ENCODE data around the gene ITGA11.

ITGA11 gene

GRCh38 chr15:68445351-68445750 lies 13.4 kb upstream of the ITGA11 start:
- ATAC-seq (no peak), DNase-seq (no peak)

GRCh38 chr15:68444336-68444735 lies 12.4 kb upstream of the ITGA11 start:
- DNase-seq, result no peak

GRCh38 chr15:68442903-68443302 lies 10.9 kb upstream of the ITGA11 start:
- no peak for DNase-seq
- no peak for ATAC-seq

More at GRCh38 chr15:68444336-68444735, 12.4 kb upstream of the ITGA11 start:
- ATAC-seq, result no peak

GRCh38 chr15:68442041-68442440 lies 10.1 kb upstream of the ITGA11 start:
- ATAC-seq (no peak), DNase-seq (no peak)

GRCh38 chr15:68441045-68441743 lies 9.2 kb upstream of the ITGA11 start:
- no peak for ATAC-seq
- no peak for DNase-seq

- no peak for ATAC-seq
- no peak for DNase-seq
Measured at GRCh38 chr15:68440136-68440535, 8.2 kb upstream of the ITGA11 start.

- ATAC-seq (no peak), DNase-seq (no peak)
Measured at GRCh38 chr15:68439506-68439905, 7.5 kb upstream of the ITGA11 start.

GRCh38 chr15:68436680-68437079 lies 4.7 kb upstream of the ITGA11 start:
- no peak for ATAC-seq
- DNase-seq, result no peak

GRCh38 chr15:68435966-68436365 lies 4.0 kb upstream of the ITGA11 start:
- DNase-seq (no peak), ATAC-seq (no peak)

GRCh38 chr15:68434021-68434420 lies 2.1 kb upstream of the ITGA11 start:
- no peak for ATAC-seq
- DNase-seq, result no peak

GRCh38 chr15:68433551-68433950 lies 1.6 kb upstream of the ITGA11 start:
- ATAC-seq, result no peak
- no peak for DNase-seq

GRCh38 chr15:68432441-68433064 lies 590 bp upstream of the ITGA11 start:
- ATAC-seq, result no peak
- DNase-seq, result no peak

- DNase-seq, result no peak
- ATAC-seq, result no peak
Measured at GRCh38 chr15:68431037-68431791, 749 bp downstream of the ITGA11 start.

GRCh38 chr15:68430471-68431036 lies 1.4 kb downstream of the ITGA11 start:
- DNase-seq, result no peak
- ATAC-seq, result no peak

GRCh38 chr15:68429691-68430470 lies 2.1 kb downstream of the ITGA11 start:
- ATAC-seq (no peak), DNase-seq (no peak)

GRCh38 chr15:68428431-68428940 lies 3.5 kb downstream of the ITGA11 start:
- no peak for DNase-seq
- ATAC-seq, result no peak

- no peak for DNase-seq
- no peak for ATAC-seq
Measured at GRCh38 chr15:68427963-68428362, 4.0 kb downstream of the ITGA11 start.

GRCh38 chr15:68427366-68427765 lies 4.6 kb downstream of the ITGA11 start:
- ATAC-seq, result no peak
- DNase-seq, result no peak

GRCh38 chr15:68426116-68426515 lies 5.8 kb downstream of the ITGA11 start:
- ATAC-seq, result no peak
- DNase-seq, result no peak

- no peak for ATAC-seq
- DNase-seq, result no peak
Measured at GRCh38 chr15:68425428-68426060, 6.4 kb downstream of the ITGA11 start.

GRCh38 chr15:68424754-68425390 lies 7.1 kb downstream of the ITGA11 start:
- no peak for DNase-seq
- ATAC-seq, result no peak

Data from stimulated activated naive CD8-positive, alpha-beta T cell treated with anti-CD3 and anti-CD28 coated beads, Interleukin-15, Interleukin-2, amounts not matched to agents 100 U/mL and 50 U/mL, for 24 hours (primary cell).